Epidermal melanocyte (primary cell): ENCODE data around the gene SECISBP2L.
A peak's percentile ranks its signal among the peaks of the same experiment; 100 is the strongest.
"Not testable (repeated sequence)": the region's sequence is repeated elsewhere in the genome, so short reads cannot be mapped to it uniquely, and the experiment has no call there.

Source experiments
- DNase-seq: peaks from one replicate; pipeline ENCODE4 v3.0.0; 2011; ENCODE audit warnings: low spot score; ENCODE audit not compliant: insufficient read length

The SECISBP2L gene, protein sequence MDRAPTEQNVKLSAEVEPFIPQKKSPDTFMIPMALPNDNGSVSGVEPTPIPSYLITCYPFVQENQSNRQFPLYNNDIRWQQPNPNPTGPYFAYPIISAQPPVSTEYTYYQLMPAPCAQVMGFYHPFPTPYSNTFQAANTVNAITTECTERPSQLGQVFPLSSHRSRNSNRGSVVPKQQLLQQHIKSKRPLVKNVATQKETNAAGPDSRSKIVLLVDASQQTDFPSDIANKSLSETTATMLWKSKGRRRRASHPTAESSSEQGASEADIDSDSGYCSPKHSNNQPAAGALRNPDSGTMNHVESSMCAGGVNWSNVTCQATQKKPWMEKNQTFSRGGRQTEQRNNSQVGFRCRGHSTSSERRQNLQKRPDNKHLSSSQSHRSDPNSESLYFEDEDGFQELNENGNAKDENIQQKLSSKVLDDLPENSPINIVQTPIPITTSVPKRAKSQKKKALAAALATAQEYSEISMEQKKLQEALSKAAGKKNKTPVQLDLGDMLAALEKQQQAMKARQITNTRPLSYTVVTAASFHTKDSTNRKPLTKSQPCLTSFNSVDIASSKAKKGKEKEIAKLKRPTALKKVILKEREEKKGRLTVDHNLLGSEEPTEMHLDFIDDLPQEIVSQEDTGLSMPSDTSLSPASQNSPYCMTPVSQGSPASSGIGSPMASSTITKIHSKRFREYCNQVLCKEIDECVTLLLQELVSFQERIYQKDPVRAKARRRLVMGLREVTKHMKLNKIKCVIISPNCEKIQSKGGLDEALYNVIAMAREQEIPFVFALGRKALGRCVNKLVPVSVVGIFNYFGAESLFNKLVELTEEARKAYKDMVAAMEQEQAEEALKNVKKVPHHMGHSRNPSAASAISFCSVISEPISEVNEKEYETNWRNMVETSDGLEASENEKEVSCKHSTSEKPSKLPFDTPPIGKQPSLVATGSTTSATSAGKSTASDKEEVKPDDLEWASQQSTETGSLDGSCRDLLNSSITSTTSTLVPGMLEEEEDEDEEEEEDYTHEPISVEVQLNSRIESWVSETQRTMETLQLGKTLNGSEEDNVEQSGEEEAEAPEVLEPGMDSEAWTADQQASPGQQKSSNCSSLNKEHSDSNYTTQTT

DNA sequence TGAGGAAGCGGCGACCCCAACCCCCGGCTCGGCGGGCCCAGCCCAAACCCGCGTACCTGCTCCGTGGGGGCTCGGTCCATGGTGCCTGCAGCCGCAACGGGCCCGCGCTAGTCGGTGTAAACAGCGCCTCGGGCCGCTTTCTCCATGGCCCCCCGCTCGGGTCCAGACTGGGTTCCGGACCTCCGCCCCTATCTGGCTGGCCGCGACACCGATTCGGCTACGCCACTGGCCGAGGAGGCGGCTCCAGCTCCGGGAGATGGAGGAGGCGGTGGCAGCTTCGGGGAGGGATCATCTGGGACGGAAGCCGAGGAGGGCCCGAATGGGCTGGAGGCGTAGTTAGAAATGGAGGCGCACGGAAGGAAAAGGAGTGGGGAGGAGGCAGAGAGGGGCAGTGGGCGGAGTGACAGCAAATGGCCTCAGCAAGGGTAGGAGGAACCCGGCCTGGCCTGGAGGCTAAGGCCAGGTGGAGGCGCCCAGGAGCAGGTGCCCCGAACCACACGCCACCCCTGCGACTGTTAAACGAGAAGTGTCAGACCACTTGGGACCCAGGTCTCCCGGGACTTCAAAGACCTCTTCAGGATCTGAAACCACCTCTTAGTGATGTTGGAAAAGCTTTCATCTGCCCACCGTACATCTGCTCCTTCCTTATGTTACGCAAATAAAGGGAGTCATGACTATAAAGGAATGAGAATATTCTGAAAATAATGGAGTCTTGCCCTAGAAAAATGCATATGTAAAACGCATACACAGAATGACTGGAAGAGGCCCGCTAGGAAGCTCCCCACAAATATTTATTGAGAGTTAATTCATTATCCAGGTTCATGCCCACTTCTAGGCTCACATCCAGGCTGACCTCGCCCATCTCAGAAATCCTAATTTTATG is at the start of gene SECISBP2L:
Gene SECISBP2L (minus strand): TSS at position 227 of the 883 bp plus-strand sequence. CDS start 147 bp downstream, at position 80.
- peak; percentile 90 for DNase-seq

DNA sequence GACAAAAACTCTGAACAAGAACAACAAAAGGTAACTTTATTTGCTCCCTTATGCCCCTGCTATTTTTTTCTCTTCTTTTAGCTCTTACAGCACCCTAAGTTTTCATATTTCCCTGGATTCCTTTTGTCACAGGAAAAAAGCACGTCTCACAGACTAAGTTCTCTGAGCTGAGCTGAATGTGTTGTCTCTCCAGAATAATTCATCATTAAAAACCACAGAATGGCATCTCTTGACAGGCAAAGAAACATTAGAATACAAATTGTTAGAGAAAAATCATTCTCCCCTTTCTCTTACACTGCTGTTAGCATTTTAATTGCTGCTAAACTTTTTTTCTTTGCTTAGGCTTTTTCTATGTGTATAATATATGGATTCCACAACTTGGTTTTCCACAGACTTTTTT is 48.7 kb upstream of the SECISBP2L start:
- DNase-seq: no peak

DNA sequence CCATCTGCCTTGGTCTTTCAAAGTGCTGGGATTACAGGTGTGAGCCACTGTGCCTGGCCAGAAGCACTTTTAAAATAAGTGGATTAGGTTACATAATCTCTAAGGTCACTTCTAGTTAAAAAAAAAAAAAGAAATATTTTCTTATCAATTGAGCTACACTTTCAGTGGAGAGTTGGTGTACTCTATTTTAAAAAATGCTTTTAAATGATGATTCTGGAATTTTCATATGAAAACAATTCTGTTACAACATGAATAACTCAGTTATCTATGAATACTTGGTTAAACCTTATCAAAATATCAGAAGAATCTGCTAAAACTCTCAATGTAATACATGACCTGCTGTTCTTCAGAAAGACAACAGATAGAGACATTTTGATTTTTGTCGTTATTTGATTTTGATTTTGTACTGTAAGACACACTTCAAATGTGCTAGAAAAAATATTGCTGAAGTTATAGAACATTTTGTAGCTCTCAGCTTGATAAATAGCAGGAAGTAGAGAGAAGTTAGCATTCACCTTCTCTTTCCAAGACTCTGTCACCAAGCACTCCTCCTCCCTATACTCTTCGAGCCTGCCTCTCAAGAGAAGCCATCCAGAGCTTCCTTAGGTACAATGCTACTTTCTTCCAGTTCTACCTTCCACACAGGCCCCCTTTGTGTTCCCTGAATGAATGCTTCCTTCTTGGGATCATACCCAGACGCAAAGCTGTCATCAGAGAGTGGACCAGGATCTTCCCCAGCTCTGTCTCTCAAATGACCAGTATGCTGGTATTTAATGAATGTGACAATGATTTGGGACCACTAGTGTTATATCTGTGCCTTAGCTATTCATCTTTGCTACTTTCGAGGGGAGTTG is 47.2 kb upstream of the SECISBP2L start:
- no peak for DNase-seq

DNA sequence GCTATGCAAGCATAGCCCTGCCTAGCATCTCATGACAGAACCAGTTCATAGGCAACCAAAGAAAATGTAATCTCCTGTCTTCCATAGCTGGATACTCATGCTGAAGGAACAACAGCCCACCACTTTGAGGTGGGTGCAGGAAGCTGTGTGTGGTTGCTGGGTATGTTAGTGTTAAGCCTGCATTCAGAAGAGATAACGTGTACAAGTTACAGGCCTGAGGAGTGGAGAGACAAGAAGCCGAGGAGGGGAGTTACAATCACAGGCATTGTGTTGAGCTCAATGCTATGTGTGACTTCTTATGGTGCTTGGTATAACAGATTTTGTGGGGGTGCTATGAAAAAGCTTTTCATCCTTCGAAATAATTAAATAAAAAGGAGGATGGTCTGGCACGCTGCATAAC is 42.8 kb upstream of the SECISBP2L start:
- DNase-seq: no peak

DNA sequence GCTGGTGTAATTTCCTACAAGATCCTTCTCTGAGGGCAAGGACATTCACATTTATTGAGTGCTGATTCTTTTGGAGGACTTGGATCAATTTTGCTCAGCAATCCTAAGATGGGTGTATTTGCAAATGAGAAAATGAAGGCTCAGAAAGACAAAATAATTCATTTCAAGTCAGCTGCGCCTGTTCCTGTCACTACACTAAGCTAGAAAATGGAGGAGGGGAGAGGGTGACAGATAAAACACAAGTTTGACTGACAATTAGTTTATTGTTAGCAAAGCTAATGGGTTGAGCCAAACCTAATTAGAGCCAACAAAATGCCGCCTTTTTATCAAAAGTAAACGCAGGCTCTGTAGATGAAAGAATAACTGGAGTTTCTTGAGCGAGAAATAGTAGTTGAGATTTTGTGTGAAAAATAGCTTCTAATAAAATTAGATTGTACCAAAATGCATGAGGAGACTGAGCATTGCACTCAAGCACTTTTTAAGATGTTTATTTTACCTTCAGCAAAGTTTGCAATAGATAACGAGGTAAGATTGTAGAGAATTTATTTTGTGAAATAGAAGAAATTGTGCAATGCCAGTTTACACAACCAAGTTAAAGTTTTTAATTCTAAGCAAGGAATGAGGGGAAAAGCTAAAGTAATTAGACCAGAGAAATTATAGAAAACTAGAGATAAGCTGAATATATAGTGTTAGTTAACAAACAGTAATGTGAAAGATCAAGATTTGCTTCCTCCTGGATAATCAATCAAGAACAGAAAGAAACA is 39.6 kb upstream of the SECISBP2L start:
- DNase-seq: no peak

DNA sequence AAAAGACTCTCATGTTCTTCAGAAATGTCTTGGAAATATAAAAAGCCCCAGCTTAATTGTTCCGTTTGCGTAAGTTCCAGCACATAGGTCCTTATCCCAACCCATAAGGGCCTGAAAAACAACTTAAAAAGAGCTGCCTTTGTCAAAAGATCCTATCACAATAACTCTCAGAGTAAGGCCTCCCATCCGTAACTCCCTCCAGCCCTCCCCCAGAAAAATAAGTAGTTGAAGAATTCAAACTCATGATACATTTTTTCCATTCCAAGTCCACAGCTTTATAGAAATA is 38.0 kb upstream of the SECISBP2L start:
- no peak for DNase-seq

DNA sequence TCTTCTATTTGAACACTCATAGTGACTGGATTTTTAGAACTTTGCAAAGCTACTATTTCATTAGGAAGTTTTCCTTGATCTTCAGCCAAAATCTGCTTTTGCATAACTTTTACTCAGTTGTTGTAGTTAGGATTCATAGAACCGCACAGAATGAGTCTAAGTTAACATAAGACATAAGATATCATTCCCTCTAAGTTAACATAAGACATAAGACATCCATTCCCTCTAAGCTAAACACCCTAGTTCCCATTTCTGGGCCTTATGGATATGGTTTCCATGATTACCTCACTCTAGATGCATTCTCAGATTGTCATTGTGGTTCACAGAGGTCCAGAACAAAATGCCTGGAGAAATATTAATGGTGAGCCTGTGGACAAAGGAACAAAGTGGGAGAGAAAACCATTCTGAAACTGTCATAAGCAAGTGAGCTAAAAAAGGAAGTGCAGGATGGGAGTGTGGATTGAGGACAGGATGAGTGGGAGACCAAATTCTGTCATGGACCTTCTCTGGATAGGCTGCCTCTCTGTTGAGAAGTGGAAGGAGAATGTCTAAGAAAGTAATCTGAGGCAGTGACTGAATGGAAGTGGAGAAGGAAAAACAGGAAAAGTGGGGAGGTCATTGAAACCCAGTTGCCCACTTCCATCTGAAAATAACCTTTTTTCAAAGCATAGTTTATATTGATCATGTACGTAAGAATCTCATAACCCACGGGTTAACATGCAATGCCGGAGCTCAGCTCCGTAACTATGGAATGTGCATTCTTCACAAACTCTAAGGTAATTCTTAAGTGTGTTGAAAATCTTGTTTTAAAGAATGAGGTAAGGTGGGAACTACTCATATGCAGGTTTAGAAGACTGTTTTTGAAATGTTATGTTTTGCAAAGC is 37.4 kb upstream of the SECISBP2L start:
- no peak for DNase-seq

DNA sequence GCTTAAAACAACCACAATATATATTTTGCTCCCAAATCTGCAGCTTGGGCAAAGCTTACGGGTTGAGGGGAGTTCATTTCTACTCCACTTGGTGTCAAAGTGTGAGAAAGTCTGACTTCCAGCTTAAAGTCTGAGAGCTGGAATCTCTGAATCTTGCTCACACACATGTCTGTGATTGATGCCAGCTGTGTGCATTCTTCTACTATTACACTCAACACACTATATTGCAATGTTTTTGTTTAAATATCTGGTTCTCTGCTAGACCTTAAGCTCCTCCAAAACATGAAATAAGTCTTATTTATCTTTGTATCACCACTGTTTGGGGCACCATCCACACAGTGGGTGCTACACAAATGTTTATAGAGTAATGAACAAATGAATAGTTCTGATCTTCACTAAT is 36.7 kb upstream of the SECISBP2L start:
- DNase-seq: peak; percentile 22

DNA sequence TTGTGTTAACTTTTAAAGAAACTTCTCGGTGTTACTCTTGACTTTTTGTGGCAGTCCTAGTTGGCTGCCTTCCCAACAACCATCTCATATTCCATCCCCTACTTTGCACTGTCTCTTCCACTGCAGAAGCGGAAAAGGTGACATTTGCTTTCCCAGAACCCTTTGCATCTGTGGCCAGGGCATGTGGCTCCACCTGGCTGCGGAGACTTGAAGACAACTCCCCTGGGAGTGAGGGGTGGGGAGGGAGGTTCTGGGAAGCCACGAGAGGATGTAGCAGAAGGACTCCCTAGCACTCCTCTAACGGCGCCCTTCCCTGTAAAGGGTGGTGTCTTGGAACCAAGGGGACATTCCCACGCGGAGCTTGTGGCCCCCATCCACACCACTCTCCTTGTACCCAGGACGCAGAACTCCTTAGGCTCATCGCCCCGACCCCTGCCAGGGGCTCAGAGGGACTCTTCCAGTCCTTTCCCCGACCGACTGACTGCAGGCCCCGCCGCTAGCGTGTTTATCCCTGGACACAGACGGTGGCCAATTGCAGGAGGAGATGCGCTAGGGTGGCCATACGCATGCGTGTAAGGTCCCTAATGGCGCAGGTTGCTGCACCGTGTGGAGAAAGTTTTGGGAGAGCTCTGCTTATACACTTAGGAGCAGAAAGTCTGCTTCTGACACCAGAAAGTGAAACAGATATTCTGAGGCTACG is 33.2 kb upstream of the SECISBP2L start:
- no peak for DNase-seq

DNA sequence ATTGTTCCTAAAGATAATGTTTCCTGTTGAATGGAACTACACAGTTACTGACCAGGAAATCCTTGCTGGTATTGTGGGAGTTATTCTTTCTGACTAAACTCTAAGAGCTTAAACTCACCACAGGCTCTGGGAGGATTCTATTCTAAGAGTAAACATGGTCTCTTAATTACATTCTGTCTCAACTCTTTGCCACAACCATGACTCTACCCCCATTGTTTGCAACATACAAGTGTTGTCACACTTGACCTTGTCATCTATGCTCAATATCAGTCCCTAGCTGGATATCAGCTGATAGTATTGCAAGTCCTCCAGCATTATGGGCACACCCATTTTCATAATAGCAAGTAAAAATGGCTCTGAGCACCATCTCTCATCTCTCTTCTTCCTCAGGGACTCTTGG is 29.6 kb upstream of the SECISBP2L start:
- no peak for DNase-seq

DNA sequence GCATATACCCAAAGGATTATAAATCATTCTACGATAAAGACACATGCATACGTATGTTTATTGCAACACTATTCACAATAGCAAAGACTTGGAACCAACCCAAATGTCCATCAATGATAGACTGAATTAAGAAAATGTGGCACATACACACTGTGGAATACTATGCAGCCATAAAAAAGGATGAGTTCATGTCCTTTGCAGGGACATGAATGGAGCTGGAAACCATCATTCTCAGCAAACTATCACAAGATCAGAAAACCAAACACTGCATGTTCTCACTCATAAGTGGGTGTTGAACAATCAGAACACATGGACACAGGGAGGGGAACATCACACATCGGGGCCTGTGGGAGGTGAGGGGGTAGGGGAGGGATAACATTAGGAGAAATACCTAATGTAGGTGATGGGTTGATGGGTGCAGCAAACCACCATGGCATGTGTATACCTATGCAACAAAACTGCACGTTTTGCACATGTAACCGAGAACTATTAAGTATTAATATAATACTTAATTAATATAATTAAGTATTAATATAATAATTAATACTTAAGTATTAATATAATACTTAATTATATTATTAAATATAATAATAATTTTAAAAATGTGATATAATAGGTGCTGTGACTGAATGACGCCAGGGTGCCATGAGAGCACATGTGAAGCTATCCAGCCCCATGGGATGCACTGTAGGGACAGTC is 28.5 kb upstream of the SECISBP2L start:
- not testable (repeated sequence) for DNase-seq

DNA sequence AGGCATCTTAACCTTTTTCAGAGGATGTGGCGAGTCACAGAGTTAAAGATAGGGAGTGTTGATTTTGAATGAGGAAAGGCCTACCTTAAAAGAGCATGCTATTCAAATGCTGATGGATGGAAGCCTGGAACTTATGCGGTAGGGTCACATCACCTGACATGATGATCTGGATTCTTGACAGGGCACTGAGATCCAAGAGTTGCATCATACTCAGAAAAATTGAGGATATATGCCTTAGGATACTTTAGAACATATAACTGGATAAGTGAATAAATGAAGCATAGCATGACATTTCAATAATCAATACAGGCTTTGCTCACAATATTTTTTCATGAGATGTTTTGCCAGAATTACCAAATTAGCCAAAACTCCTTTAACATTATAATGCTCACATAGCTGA is 20.1 kb upstream of the SECISBP2L start:
- DNase-seq: no peak

DNA sequence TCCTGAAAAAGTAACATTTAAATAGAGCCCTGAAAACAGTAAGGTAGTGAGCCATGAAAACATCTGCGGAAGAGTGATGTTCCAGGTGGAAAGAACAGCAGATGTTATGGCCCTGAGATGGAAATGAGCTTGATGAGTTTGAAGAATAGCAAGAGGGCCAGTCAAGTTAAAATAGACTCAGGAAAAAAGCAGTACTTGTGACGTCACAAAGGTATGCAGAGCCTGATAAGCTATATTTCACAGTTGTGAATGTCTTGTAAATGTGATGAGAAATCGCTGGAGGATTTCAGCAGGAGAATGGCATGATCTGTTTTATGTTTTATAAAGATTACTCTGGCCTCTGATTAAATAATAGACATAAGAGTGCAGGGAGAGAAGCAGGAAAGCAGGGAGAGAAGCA is 18.6 kb upstream of the SECISBP2L start:
- DNase-seq: no peak

DNA sequence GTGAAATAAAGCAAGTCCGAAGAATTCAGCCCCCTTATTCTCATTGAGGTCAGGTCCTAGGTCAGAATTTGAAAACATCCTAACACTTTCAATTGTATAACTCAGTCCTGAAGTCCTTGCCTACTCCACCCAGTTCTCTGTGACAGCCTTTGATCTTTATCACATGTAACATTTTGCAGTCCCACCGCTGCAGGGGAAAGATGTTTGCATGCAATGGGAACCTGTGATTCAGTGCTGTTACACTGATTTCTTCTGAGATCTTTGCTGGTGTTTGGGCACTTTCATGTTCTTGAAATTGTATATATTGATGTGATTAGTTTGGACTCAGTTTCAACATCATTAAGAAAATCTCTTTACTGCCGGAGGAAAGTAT is 18.0 kb upstream of the SECISBP2L start:
- no peak for DNase-seq

DNA sequence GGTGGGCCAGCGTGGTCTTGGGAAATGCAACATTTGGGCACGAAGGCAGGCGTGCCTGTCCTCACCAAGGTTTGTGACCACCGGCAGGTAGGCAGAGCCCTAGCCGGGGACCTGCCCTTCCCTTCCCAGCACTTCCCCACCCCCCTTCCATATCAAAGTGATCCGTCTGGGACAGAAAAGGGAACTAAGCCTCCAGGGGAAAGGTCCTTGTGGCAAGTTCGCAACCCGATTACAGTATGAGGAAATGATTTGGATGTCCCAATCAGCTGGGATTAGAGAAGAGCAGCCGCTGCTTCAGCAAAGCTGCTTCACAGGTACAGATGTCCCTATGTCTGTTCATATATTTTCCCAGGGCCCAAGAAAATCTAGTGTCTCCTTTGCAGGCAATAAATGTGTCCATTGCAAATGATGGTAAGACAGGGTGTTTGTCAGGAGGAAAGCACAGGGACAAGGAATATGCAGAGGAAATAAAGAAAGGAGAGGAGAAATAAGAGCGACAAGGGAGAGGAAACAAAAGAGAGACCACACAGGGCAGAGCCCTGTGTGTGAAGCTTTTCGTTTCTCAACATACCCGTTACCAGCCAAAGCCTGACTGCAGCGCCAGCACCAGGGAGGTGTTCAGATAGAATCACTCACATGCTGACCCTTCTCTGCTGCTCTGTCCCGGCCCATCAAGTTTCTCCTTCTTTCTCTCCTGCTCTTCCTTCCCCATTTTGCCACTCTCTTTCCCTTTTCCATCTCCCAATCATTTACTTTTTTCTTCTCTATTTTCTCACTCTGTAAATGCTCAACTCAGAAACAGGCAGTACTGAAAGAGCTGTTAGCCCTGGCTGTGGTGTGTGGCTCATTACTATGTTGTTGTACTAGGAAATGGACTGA is 17.4 kb upstream of the SECISBP2L start:
- no peak for DNase-seq

DNA sequence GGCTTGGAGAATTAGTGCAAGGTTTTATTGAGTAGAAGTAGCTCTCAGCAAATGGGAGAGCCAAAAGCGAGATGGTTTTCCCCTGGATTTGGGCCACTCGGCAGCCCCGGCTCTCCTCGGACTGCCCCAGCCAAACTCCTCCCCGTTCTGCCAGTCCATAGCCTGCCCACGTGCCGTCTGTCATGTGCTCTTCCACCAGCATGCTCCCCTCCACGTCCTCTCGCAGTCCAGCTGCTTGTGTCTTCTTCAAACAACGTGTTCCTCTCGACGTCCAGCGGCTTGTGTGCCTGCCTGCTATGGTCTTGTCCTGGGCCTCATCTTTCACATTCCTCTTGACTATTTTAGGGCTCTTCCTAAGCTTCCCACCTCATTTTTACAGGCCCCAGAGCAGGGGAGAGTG is 16.7 kb upstream of the SECISBP2L start:
- DNase-seq: no peak
